H1 (cell line): ENCODE results near the gene PDLIM4. TPM values are rescaled to one million over a fixed set of nuclear protein-coding genes. Genes with fewer than 3 reads are reported as not detected.

Experiments
- CTCF ChIA-PET: fragments of 300-600 bp; sonication (Branson Sonifier 250); formaldehyde crosslinking; loops from one replicate; lab custom pipeline; 2021; ENCODE audit not compliant: partially characterized antibody; lab: Charles Lee
- POLR2A ChIA-PET: fragments of 300-600 bp; sonication (Branson Sonifier 250); formaldehyde crosslinking; loops from one replicate; lab custom pipeline; 2021; ENCODE audit warnings: inconsistent platforms; ENCODE audit not compliant: partially characterized antibody; lab: Charles Lee
- DNase-seq, 2 experiments: peaks; one replicate each; pipeline versions ENCODE4 v3.0.0 to v3.0.0-alpha.2; 2010 to 2022; ENCODE audit warnings: low spot score in 2 of 2, low read depth in 1 of 2, mixed read lengths in 1 of 2
- FAIRE-seq: peaks from 2 replicates; lab custom pipeline; 2011; peaks lifted over from hg19 to GRCh38; lab: Jason Lieb, UNC
- H2AFZ ChIP-seq: 2 replicates; pipeline ENCODE4 v1.8.1; 2012; ENCODE audit warnings: low read length, inconsistent platforms
- H2AK5ac ChIP-seq: 2 replicates; pipeline ENCODE4 v1.6.1; 2013; ENCODE audit warnings: low read depth, low read length
- H2BK120ac ChIP-seq: replicated peaks from 2 replicates; pipeline ENCODE3; 2013; ENCODE audit warnings: low read depth, low read length, inconsistent platforms
- H2BK12ac ChIP-seq: 2 replicates; pipeline ENCODE4 v1.6.1; 2013; ENCODE audit warnings: low read depth, low read length
- H2BK15ac ChIP-seq: 2 replicates; pipeline ENCODE4 v1.6.1; 2013; ENCODE audit warnings: low read length
- H2BK20ac ChIP-seq: 2 replicates; pipeline ENCODE4 v1.6.1; 2013; ENCODE audit warnings: low read length
- H2BK5ac ChIP-seq: 2 replicates; pipeline ENCODE4 v1.6.1; 2013; ENCODE audit warnings: low read depth, low read length
- H3K14ac ChIP-seq: 2 replicates; pipeline ENCODE4 v1.6.1; 2013; ENCODE audit warnings: inconsistent platforms; ENCODE audit not compliant: insufficient read length
- H3K18ac ChIP-seq: 2 replicates; pipeline ENCODE4 v1.6.1; 2013; ENCODE audit warnings: low read length; ENCODE audit errors: extremely low read depth
- H3K23ac ChIP-seq: 2 replicates; pipeline ENCODE4 v1.6.1; 2013; ENCODE audit warnings: inconsistent platforms; ENCODE audit not compliant: insufficient read length
- H3K23me2 ChIP-seq: 2 replicates; pipeline ENCODE4 v1.6.1; 2013; ENCODE audit warnings: low read depth, low read length
- H3K27ac ChIP-seq: 2 replicates; pipeline ENCODE4 v1.6.1; 2011; ENCODE audit warnings: low read depth, low read length, inconsistent platforms
- H3K27me3 ChIP-seq, 4 experiments: replicated peaks in 1 of 4; 1 replicate in 1 of 4; 2 replicates in 3 of 4; pipeline versions ENCODE4 v1.6.1 to v1.8.1; 2011 to 2013; ENCODE audit warnings: low read length in 3 of 4, mild to moderate bottlenecking in 3 of 4, inconsistent platforms in 2 of 4, mixed read lengths in 2 of 4, moderate library complexity in 1 of 4; ENCODE audit not compliant: control insufficient read depth in 3 of 4, insufficient read depth in 3 of 4; ENCODE audit errors: extremely low read depth in 1 of 4
- H3K36me3 ChIP-seq, 4 experiments: 2 replicates each; pipeline versions ENCODE4 v1.6.1 to v1.8.1; 2011 to 2013; ENCODE audit warnings: mild to moderate bottlenecking in 4 of 4, low read length in 3 of 4, moderate library complexity in 2 of 4, control low read depth in 1 of 4, inconsistent platforms in 1 of 4; ENCODE audit not compliant: insufficient read depth in 4 of 4, control insufficient read depth in 2 of 4
- H3K4ac ChIP-seq: replicated peaks from 2 replicates; pipeline ENCODE3; 2013; ENCODE audit warnings: low read length, low read depth, mixed read lengths, inconsistent platforms; ENCODE audit not compliant: insufficient read length
- H3K4me1 ChIP-seq, 4 experiments: replicated peaks in 1 of 4; 1 replicate in 1 of 4; 2 replicates in 3 of 4; pipeline versions ENCODE4 v1.6.1 to v1.8.1; 2011 to 2013; ENCODE audit warnings: low read length in 3 of 4, inconsistent platforms in 2 of 4, mixed read lengths in 1 of 4; ENCODE audit not compliant: insufficient read depth in 4 of 4, control insufficient read depth in 3 of 4
- H3K4me2 ChIP-seq, 2 experiments: 2 replicates each; pipeline versions ENCODE4 v1.6.1 to v1.8.1; 2011 to 2013; ENCODE audit warnings: low read depth in 2 of 2, low read length in 2 of 2, control low read depth in 1 of 2, inconsistent platforms in 1 of 2, mild to moderate bottlenecking in 1 of 2; ENCODE audit not compliant: insufficient read depth in 1 of 2
- H3K4me3 ChIP-seq, 4 experiments: fragments of 200-600, 300-600 bp in 1 of 4; sonication (generic), shearing (Covaris generic), sonication (Bioruptor Twin) in 1 of 4; 2 replicates each; pipeline versions ENCODE4 v1.5.1 to v1.8.1; 2011 to 2016; ENCODE audit warnings: low read length in 4 of 4, low read depth in 3 of 4, control low read depth in 2 of 4, inconsistent platforms in 2 of 4, mild to moderate bottlenecking in 2 of 4, mixed read lengths in 1 of 4, moderate library complexity in 1 of 4; ENCODE audit not compliant: insufficient read depth in 2 of 4; ENCODE audit errors: extremely low read depth in 1 of 4
- H3K56ac ChIP-seq: replicated peaks from 2 replicates; pipeline ENCODE3; 2013; ENCODE audit warnings: low read depth, mild to moderate bottlenecking, mixed read lengths, low read length, inconsistent platforms; ENCODE audit not compliant: insufficient read length
- H3K79me1 ChIP-seq: 2 replicates; pipeline ENCODE4 v1.6.1; 2013; ENCODE audit warnings: low read depth, low read length, control low read depth
- H3K79me2 ChIP-seq, 2 experiments: 2 replicates each; pipeline versions ENCODE4 v1.6.1 to v1.8.1; 2012 to 2013; ENCODE audit warnings: low read length in 2 of 2, mild to moderate bottlenecking in 2 of 2, inconsistent platforms in 1 of 2; ENCODE audit not compliant: insufficient read depth in 2 of 2, control insufficient read depth in 1 of 2
- H3K9ac ChIP-seq, 4 experiments: replicated peaks in 1 of 4; 1 replicate in 1 of 4; 2 replicates in 3 of 4; pipeline versions ENCODE4 v1.6.1 to v1.8.1; 2011 to 2013; ENCODE audit warnings: low read depth in 3 of 4, low read length in 3 of 4, control low read depth in 2 of 4, mild to moderate bottlenecking in 2 of 4, moderate library complexity in 2 of 4, inconsistent platforms in 1 of 4; ENCODE audit errors: extremely low read depth in 1 of 4
- H3K9me3 ChIP-seq, 2 experiments: 2 replicates each; pipeline versions ENCODE4 v1.6.1 to v1.8.1; 2012 to 2013; ENCODE audit warnings: mild to moderate bottlenecking in 2 of 2, moderate library complexity in 2 of 2, control low read depth in 1 of 2, inconsistent platforms in 1 of 2, low read depth in 1 of 2, low read length in 1 of 2, mixed read lengths in 1 of 2; ENCODE audit not compliant: insufficient read depth in 2 of 2
- H4K20me1 ChIP-seq, 2 experiments: replicated peaks in 1 of 2; 2 replicates each; pipeline versions ENCODE3 to v1.8.1; 2011 to 2013; ENCODE audit warnings: inconsistent platforms in 2 of 2, low read length in 2 of 2, mild to moderate bottlenecking in 1 of 2; ENCODE audit not compliant: insufficient read depth in 2 of 2, control insufficient read depth in 1 of 2
- H4K5ac ChIP-seq: 2 replicates; pipeline ENCODE4 v1.6.1; 2013; ENCODE audit warnings: low read length, low read depth, mixed read lengths, inconsistent platforms; ENCODE audit not compliant: insufficient read length
- H4K8ac ChIP-seq: 2 replicates; pipeline ENCODE4 v1.8.0; 2013; ENCODE audit warnings: mild to moderate bottlenecking, moderate library complexity, low read length, inconsistent platforms; ENCODE audit not compliant: insufficient read depth; ENCODE audit errors: extremely low read depth
- H4K91ac ChIP-seq: replicated peaks from 2 replicates; pipeline ENCODE3; 2013; ENCODE audit warnings: low read length, mixed read lengths, inconsistent platforms; ENCODE audit not compliant: insufficient read length
- BCL11A ChIP-seq, 2 experiments: IDR thresholded peaks; one replicate each; pipeline ENCODE4 v1.6.1; 2011; ENCODE audit warnings: low read depth in 2 of 2, low read length in 2 of 2, mild to moderate bottlenecking in 2 of 2
- CTBP2 ChIP-seq: IDR thresholded peaks from 2 replicates; pipeline ENCODE4 v1.7.0; 2011; ENCODE audit warnings: borderline replicate concordance, mild to moderate bottlenecking, moderate library complexity, mixed read lengths, low read length; ENCODE audit not compliant: insufficient read depth, insufficient read length
- GTF2F1 ChIP-seq: IDR thresholded peaks from 2 replicates; pipeline ENCODE4 v1.6.1; 2012; ENCODE audit warnings: low read depth, low read length, improper control_type of control experiment, borderline replicate concordance
- KDM4A ChIP-seq: IDR thresholded peaks from one replicate; pipeline ENCODE4 v1.7.1; 2012; ENCODE audit warnings: low read depth, mild to moderate bottlenecking, moderate library complexity, low read length, inconsistent platforms; ENCODE audit not compliant: severe bottlenecking
- POLR2AphosphoS5 ChIP-seq: IDR thresholded peaks from 2 replicates; pipeline ENCODE4 v1.6.1; 2011; ENCODE audit warnings: low read depth, low read length
- POU5F1 ChIP-seq: IDR thresholded peaks from 2 replicates; pipeline ENCODE4 v1.6.1; 2011; ENCODE audit warnings: low read depth, mild to moderate bottlenecking, low read length, moderate library complexity
- RNF2 ChIP-seq: fragments of 200-900, 300-1000 bp; sonication (generic); IDR thresholded peaks from 2 replicates; pipeline ENCODE4 v1.7.1; 2016; ENCODE audit warnings: borderline replicate concordance, low read depth, mild to moderate bottlenecking, antibody characterized with exemption, low read length; ENCODE audit not compliant: poor library complexity, severe bottlenecking; ENCODE audit errors: missing control alignments
- SP1 ChIP-seq: IDR thresholded peaks from 2 replicates; pipeline ENCODE4 v1.6.1; 2011; ENCODE audit warnings: low read depth, low read length
- SP2 ChIP-seq: IDR thresholded peaks from 2 replicates; pipeline ENCODE4 v1.6.1; 2012; ENCODE audit warnings: mild to moderate bottlenecking, low read length, inconsistent platforms
- TAF7 ChIP-seq: optimal IDR thresholded peaks from 2 replicates; pipeline ENCODE3; 2011; ENCODE audit warnings: low read depth, mild to moderate bottlenecking, inconsistent platforms, low read length, moderate library complexity, borderline replicate concordance
- TCF12 ChIP-seq: IDR thresholded peaks from 2 replicates; pipeline ENCODE4 v1.6.1; 2011; ENCODE audit warnings: low read depth, mild to moderate bottlenecking, low read length
- YY1 ChIP-seq: IDR thresholded peaks from 2 replicates; pipeline ENCODE4 v1.6.1; 2011; ENCODE audit warnings: low read depth, mild to moderate bottlenecking, low read length
- polyA plus RNA-seq, 7 experiments: library from polyadenylated mRNA; depleted of rRNA in 3 of 7; stranded (reverse) in 5 of 7; unstranded in 2 of 7; fragments of >200 nt in 5 of 7; fragments of 200-250 nt in 2 of 7; gene quantifications; 1 replicate in 5 of 7; 2 replicates in 1 of 7; 4 replicates in 1 of 7; pipeline versions ENCODE4 v1.2.1 to v1.2.3, GENCODE V29; 2011 to 2013; ENCODE audit warnings: missing spikeins in 2 of 7, mixed read lengths in 2 of 7
- total RNA-seq: library from RNA; stranded (reverse); fragmentation: NEBNext Ultra II Directional; extraction: Animal tissue kit (Norgen Biotek cat#: 25700); gene quantifications from 2 replicates; pipeline ENCODE4 v1.2.1, GENCODE V29; 2021

Gene PDLIM4
- total and polyA plus RNA-seq, 2 of the 8 experiments (the other 6 are each of a cell fraction or from before 2014, with no cell fraction given), result 10.7 to 29.1 TPM

GRCh38 chr5:132267166-132267739 is 9.8 kb downstream of the PDLIM4 start:
- Histone ChIP-seq H3K4ac (no peak overlapping the region), H3K23ac (no peak overlapping the region), H3K27me3 (no peaks in the 10 kb centered on the region), H3K18ac (no peak overlapping the region), H3K9me3 (no peaks in the 10 kb centered on the region), H2AK5ac (no peak overlapping the region), H2AFZ (no peak overlapping the region), H3K4me1 (peaks cover 0 to 2% (median 0%) of the 10 kb centered on the region in 4 experiments; a peak in 2 of 7 replicates), H4K91ac (no peak overlapping the region), H2BK5ac (no peak overlapping the region), H3K23me2 (no peaks in the 10 kb centered on the region), H3K4me3 (no peak overlapping the region), H2BK12ac (no peak overlapping the region), H3K79me2 (no peaks in the 10 kb centered on the region), H3K4me2 (no peak overlapping the region), H3K14ac (no peak overlapping the region), H3K56ac (no peak overlapping the region), H3K36me3 (no peaks in the 10 kb centered on the region; a peak in 1 of 8 replicates), H2BK120ac (no peak overlapping the region), H3K9ac (no peak overlapping the region), H4K20me1 (no peaks in the 10 kb centered on the region), H3K79me1 (no peaks in the 10 kb centered on the region), H4K8ac (no peak overlapping the region), H4K5ac (no peak overlapping the region), H2BK15ac (no peak overlapping the region), H2BK20ac (no peak overlapping the region), H3K27ac (no peak overlapping the region)
- CTCF ChIA-PET, result interaction anchor here (0.7 to 4.1 kb wide), 3 partner anchors 29 to 203 kb away, joined by 3 to 16 read pairs (median 3); no protein-coding TSS in a partner anchor
- peak in 1 of 2 experiments; percentile 24 for DNase-seq
- no peak for FAIRE-seq
- POLR2A ChIA-PET, result interaction anchor here (1.4 to 1.8 kb wide), 2 partner anchors 10 to 27 kb away, joined by 4 to 5 read pairs; partner anchors contain the start of genes PDLIM4 and SLC22A4
- TF ChIP-seq YY1 (no peak), POLR2AphosphoS5 (no peak), TAF7 (no peak), CTBP2 (no peak), SP2 (no peak), TCF12 (no peak), POU5F1 (no peak), BCL11A (IDR thresholded peaks at IDR 0.05; ENCODE audit: low read depth in 2 of 2, low read length in 2 of 2) (no peak), RNF2 (no peak), SP1 (no peak), KDM4A (no peak), GTF2F1 (no peak)
